GM19452 (cell line): ENCODE measurements around the gene GPR34.
"Not testable (repeated sequence)": the region's sequence is repeated elsewhere in the genome, so short reads cannot be mapped to it uniquely, and the experiment has no call there.

ENCODE experiments used
- ATAC-seq: cut with Tn5 transposase; IDR thresholded peaks from one replicate; pipeline ENCODE4 v1.9.1; 2021; ENCODE audit not compliant: unreplicated experiment

Gene GPR34, protein sequence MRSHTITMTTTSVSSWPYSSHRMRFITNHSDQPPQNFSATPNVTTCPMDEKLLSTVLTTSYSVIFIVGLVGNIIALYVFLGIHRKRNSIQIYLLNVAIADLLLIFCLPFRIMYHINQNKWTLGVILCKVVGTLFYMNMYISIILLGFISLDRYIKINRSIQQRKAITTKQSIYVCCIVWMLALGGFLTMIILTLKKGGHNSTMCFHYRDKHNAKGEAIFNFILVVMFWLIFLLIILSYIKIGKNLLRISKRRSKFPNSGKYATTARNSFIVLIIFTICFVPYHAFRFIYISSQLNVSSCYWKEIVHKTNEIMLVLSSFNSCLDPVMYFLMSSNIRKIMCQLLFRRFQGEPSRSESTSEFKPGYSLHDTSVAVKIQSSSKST

DNA sequence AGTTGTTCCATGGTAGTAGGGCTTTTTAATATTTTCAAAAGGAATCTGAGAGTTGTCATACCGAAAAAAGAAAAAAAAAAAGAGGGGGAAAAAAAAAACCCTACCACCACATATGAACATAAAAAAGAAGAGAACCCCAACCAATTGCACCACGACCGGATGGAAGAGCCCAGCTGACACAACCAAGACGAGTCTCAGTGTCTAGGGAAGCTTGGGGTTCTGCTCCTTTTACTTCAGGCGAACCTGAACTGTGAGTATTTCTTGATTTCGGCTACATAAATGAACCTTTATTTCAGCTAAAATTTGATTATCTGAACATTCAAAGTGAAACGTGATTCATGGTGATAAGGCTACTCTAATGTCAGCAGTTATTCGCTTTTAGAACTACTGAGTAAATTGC is at the start of gene GPR34:
GPR34 (plus strand) TSS at position 139 of the 400 bp plus-strand sequence. CDS start 6,661 bp downstream, outside the sequence.
- ATAC-seq, result no peak

GRCh38 chrX:41646201-41646600 is 42.6 kb upstream of the GPR34 start:
- not testable (repeated sequence) for ATAC-seq

DNA sequence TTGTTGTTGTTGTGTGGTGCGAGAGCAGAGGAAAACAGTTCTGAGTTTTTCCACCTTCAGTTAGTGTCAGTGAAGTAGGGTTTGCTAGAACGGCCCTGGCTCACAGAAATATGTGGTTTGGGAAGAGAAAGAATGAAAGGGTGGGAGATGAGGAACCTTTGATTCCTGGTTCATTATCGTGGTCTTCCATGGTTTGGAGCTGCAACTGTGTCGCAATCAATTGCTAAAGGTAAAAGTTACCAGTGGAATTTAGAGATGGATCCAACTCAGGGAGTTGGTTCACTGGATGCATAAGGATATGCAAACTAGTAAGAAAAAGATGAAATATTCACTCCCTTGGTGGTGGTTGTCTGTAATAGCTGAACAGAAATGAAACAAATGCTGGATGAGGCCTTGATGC is 35.6 kb upstream of the GPR34 start:
- no peak for ATAC-seq

DNA sequence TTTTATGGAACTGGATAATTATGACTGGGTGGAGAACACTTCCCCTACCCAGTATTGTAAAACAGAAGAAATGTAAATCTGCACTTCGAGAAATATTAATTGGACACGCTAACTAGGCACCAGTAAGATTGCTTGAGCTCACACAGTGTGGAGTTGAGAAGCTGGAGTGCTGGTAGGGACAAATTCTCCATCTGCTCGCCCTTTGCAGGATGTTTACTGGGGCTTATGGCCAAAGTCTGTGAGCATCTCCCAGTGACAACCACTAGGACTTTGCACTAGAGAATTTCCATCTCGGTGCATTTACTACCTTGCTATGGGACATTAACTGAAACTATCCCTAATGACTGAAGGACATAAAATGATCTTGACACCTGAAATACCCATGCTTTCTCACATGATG is 33.7 kb upstream of the GPR34 start:
- ATAC-seq, result no peak

- no peak for ATAC-seq
Measured at GRCh38 chrX:41655631-41656030, 33.1 kb upstream of the GPR34 start.

- no peak for ATAC-seq
Measured at GRCh38 chrX:41661366-41662095, 27.2 kb upstream of the GPR34 start.

DNA sequence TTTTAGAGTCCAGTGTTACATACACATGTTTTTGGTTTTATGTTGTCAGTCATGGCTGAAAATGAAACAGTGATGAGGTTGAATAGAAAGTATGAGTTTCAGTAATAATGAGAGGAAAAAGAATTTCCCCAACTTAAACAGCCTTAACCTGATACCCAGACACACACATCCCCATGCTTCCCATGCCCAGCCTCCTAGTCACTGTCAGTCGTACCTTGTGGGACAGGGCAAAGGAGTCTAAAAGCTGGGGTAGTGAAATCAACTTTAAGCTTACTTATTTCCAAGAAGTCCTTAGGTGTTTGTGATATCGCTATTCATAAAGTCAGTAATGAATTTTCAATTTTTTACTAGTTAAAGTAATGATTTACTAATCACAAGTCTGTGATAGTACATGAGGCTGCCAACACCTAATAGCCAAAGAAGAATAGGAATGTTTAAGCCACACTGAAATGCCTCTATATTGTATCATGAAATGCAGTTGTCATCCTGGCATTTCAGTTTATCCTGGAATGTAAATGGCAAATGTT is 24.3 kb upstream of the GPR34 start:
- ATAC-seq, result peak; percentile 80

DNA sequence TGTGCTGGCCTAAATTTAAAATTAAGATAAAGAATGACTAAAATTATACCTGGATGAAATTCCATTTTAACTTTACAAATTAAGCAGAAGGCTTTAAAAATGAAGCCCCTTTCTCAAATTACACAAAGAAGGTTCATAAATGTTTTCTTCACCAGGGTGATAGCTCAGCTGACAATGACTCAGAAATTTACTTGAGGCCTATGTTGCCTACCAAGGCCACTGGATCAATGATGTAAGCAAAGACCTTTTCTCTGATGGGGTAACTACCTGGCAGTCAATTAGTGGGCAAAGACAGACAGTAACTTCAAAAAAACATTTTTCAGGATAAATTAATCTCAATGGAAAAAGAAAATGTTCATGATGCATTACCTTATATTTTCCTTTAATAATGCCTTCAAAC is 23.9 kb upstream of the GPR34 start:
- ATAC-seq, result no peak

- ATAC-seq, result no peak
Measured at GRCh38 chrX:41665686-41666085, 23.1 kb upstream of the GPR34 start.

DNA sequence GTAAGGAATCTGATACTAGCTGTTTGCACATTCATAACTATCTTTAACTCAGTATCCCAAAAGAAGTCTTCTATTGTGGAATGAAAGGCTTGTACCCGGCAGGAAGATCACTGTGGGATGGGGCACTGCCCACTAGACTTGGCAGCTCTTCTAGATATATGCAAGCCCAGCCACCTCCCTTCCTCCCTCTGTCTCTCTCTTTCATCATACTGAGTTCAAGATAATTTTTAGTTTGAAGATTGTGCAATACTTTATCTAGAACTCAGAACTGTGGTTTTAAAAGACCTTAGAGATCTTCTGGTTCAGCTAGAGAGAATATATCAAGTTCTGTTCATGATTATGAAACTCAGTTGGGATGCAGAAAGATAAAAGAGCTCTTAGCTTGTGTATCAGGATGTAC is 22.5 kb upstream of the GPR34 start:
- no peak for ATAC-seq

- no peak for ATAC-seq
Measured at GRCh38 chrX:41667631-41668030, 21.1 kb upstream of the GPR34 start.

DNA sequence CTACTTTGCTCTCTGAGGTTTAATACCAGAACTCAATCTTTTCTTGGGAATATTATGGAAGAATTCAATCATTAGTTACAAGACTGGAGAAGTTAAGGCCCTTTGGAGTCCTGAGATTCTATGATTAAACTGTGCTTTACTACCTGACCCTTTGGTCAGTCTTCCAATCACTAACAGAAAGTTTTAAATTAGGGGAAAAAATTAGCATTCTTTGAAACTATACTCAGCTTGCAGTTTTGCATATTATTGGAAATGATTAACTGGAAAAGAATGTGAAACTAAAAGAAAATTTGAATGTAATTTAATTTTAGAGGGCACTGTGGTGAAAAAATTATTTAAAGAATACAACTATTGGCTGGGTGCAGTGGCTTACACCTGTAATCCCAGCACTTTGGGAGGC is 18.7 kb upstream of the GPR34 start:
- no peak for ATAC-seq

DNA sequence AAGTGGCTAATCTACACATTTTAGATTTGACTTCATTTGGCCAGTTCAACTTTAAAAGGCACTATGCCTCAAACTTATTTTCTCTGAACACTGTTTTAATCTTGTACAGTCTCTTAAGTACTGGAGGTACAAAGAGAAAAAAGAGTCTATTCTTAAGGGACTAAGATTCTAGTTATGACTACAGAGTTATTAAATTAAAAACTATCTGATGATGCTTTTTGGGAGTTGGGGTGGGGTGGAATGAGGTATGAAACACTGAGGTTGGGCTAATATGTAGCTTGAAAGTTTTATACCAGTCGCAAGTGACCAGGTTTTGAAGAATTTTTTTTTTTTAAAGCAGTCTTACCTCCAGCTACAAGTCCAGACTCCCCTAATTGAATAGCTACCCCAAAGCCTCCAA is 17.7 kb upstream of the GPR34 start:
- no peak for ATAC-seq

- no peak for ATAC-seq
Measured at GRCh38 chrX:41672643-41673042, 16.1 kb upstream of the GPR34 start.

DNA sequence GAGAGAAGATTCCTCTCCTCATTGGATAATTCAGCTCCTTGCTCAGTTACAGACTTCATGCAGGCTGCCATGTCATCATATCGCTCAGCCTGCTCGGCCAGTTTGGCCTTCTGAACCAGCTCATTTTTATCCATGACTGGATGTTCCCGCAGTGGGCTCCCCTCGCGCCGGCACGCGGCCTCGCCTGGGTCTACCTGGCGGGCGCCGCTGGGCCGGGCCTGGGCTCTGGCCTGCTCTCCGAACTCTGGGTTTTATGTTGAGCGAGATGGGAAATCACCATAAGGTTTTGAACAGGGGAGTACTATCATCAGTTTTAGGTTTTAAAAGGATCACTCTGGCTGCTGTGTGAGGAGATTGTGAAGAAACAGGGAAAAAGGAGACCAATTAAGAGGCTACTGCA is 12.4 kb upstream of the GPR34 start:
- not testable (repeated sequence) for ATAC-seq

DNA sequence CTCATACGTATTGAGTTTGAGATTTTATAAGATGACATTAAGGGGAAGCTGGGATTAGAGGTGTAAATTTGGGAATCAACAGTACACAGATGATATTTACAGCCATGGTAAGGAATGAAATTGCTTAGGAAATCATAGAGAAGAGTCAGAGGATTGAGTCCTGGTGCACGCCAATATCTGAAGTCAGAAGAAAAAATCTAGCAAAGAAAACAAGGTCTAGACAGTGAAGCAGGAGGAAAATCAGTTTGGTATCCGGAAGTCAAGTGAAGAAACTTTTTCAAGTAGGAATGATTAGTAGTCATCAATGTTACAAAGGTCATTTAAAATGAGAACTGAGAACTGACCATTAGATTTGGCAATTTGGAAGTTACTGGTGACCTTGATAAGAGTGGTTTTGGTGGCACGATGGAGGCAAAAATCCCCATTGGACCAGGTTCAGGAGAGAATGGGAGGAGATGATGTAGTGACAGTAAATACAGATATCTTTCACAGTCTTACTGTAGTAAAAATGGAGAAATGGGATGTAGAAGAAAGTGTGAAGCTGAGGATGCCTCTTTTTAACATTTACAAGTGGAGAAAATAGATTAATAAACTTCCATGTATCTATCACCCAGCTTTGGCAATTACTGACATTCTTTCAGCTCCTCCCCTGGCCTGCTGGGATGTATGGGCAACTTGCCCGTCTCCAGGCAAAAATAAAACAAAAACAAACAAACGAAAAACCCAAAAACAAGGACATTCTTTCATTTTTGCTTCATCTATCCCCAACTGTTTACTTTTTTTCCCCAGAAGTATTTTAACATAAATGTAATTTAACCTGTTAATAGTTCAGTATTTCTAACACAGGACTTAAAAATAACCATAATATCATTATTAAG is 11.4 kb upstream of the GPR34 start:
- ATAC-seq, result no peak

DNA sequence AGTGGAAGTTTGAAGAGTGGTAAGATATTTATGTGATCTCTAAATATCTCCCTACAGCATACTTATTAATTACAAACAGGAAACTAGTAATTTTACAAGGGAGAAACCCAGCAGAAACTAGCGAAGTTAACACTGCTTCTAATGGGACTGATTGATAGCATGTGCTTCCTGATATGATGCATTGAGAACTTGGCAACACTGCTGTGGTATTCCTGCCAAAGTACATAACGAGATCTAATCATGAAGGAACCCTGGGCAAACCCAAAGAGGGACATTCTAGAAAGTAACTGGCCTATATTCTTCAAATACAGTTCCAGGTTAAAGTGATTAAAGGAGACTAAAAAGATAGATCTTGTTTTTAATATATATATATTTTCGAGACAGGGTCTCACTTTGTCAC is 4.6 kb upstream of the GPR34 start:
- no peak for ATAC-seq

DNA sequence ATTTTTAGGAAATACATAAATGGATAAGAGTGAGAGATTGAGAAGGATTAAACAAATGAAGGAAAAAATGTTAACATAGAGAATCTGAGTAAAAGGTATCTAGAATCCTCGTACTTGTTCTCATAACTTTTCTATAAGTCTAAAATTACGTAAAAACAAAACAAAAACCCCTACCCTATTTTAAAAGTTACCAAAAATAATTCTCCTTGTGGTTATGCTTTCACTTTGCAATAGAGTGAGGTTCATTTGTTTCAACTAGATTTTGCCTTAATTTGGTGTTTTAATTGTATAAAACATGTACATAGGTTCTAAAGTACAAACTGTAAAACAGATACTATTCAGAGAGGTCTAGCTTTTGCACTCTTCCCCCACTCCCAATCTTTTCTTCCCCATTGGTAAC is 3.8 kb upstream of the GPR34 start:
- ATAC-seq, result no peak

GRCh38 chrX:41686788-41687187 is 2.0 kb upstream of the GPR34 start:
- no peak for ATAC-seq

GRCh38 chrX:41688156-41688555 is 617 bp upstream of the GPR34 start:
- ATAC-seq, result no peak

DNA sequence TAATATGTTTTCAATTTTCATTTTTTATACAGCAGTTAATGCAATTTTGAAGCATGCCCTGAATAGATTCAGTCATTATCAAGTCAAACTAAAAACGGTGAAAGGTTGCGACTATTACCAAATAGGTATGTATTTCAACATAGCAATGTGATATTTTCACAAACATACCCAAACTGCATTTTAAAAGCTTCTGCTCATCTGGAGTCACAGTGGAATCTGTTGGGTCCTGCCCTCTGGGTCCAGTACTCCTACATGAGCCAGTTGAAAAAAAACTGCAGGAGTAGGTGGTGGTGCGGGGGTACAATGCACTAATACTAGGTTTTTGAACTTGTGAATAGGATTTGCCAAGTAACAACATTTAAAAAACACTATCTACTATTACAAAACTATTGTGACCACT is 938 bp downstream of the GPR34 start:
- ATAC-seq, result no peak
